GM12891 (cell line): ENCODE data around the gene SFMBT2.

Experiments used
- DNase-seq: peaks from one replicate; pipeline ENCODE4 v3.0.0; 2011; ENCODE audit warnings: low spot score; ENCODE audit not compliant: insufficient read length
- FAIRE-seq: peaks from 2 replicates; lab custom pipeline; 2011; peaks lifted over from hg19 to GRCh38; lab: Jason Lieb, UNC
- PAX5 ChIP-seq: IDR thresholded peaks from 2 replicates; pipeline ENCODE4 v1.6.1; 2011; ENCODE audit warnings: low read length, moderate library complexity, mild to moderate bottlenecking; ENCODE audit not compliant: insufficient read depth, severe bottlenecking
- POLR2A ChIP-seq: IDR thresholded peaks from 2 replicates; pipeline ENCODE4 v1.6.1; 2011; ENCODE audit warnings: low read depth, low read length, control low read depth
- POLR2AphosphoS5 ChIP-seq: IDR thresholded peaks from 2 replicates; pipeline ENCODE4 v1.6.1; 2011; ENCODE audit warnings: low read depth, low read length, control low read depth
- POU2F2 ChIP-seq: IDR thresholded peaks from 2 replicates; pipeline ENCODE4 v1.6.1; 2011; ENCODE audit warnings: low read depth, mild to moderate bottlenecking, control low read depth, low read length, moderate library complexity
- SPI1 ChIP-seq: IDR thresholded peaks from 2 replicates; pipeline ENCODE4 v1.6.1; 2011; ENCODE audit warnings: low read depth, low read length, control low read depth
- TAF1 ChIP-seq: IDR thresholded peaks from 2 replicates; pipeline ENCODE4 v1.6.1; 2011; ENCODE audit warnings: low read depth, low read length, control low read depth

The SFMBT2 gene

GRCh38 chr10:7311218-7311849 is 99.5 kb downstream of the SFMBT2 start:
- DNase-seq (no peak), FAIRE-seq (no peak)
- TF ChIP-seq PAX5, result no peak
- TF ChIP-seq POLR2A, result no peak
- no peak for TF ChIP-seq TAF1
- no peak for TF ChIP-seq SPI1
- TF ChIP-seq POU2F2, result no peak
- TF ChIP-seq POLR2AphosphoS5, result no peak

- FAIRE-seq (no peak), DNase-seq (no peak)
- TF ChIP-seq TAF1 (no peak), POLR2AphosphoS5 (no peak), POLR2A (no peak), SPI1 (no peak), POU2F2 (no peak), PAX5 (no peak)
Observed at GRCh38 chr10:7310076-7310475, 100.8 kb downstream of the SFMBT2 start.

- TF ChIP-seq PAX5, result no peak
- TF ChIP-seq POU2F2, result no peak
- FAIRE-seq (peak; percentile 28), DNase-seq (no peak)
Observed at GRCh38 chr10:7308826-7309225, 102.0 kb downstream of the SFMBT2 start.

GRCh38 chr10:7306616-7307015 is 104.2 kb downstream of the SFMBT2 start:
- DNase-seq (no peak), FAIRE-seq (no peak)
- no peak for TF ChIP-seq TAF1
- no peak for TF ChIP-seq POU2F2
- no peak for TF ChIP-seq POLR2AphosphoS5
- no peak for TF ChIP-seq POLR2A
- TF ChIP-seq SPI1, result no peak
- TF ChIP-seq PAX5, result no peak

GRCh38 chr10:7306147-7306546 is 104.7 kb downstream of the SFMBT2 start:
- TF ChIP-seq TAF1 (no peak), POU2F2 (no peak), PAX5 (no peak), SPI1 (no peak), POLR2A (no peak), POLR2AphosphoS5 (no peak)
- DNase-seq (no peak), FAIRE-seq (peak; percentile 55)

- TF ChIP-seq POLR2A (no peak), POLR2AphosphoS5 (no peak), POU2F2 (no peak), TAF1 (no peak), SPI1 (no peak)
- FAIRE-seq, result no peak
Observed at GRCh38 chr10:7305053-7305452, 105.8 kb downstream of the SFMBT2 start.

GRCh38 chr10:7304110-7304509 is 106.7 kb downstream of the SFMBT2 start:
- FAIRE-seq, result no peak
- TF ChIP-seq POU2F2 (no peak), POLR2A (no peak), PAX5 (no peak), TAF1 (no peak), POLR2AphosphoS5 (no peak), SPI1 (no peak)
- no peak for DNase-seq

More at GRCh38 chr10:7305053-7305452, 105.8 kb downstream of the SFMBT2 start:
- no peak for DNase-seq

- DNase-seq (no peak), FAIRE-seq (peak; percentile 45)
- TF ChIP-seq SPI1 (no peak), POLR2AphosphoS5 (no peak), TAF1 (no peak), POLR2A (no peak), POU2F2 (no peak), PAX5 (no peak)
Observed at GRCh38 chr10:7302930-7303557, 107.8 kb downstream of the SFMBT2 start.

- FAIRE-seq (peak; percentile 55), DNase-seq (no peak)
- no peak for TF ChIP-seq PAX5
- TF ChIP-seq TAF1, result no peak
- no peak for TF ChIP-seq SPI1
- no peak for TF ChIP-seq POU2F2
- no peak for TF ChIP-seq POLR2A
- TF ChIP-seq POLR2AphosphoS5, result no peak
Observed at GRCh38 chr10:7302392-7302906, 108.4 kb downstream of the SFMBT2 start.

- TF ChIP-seq POU2F2 (no peak), POLR2A (no peak), PAX5 (no peak), POLR2AphosphoS5 (no peak)
- FAIRE-seq (peak; percentile 55), DNase-seq (no peak)
Observed at GRCh38 chr10:7301006-7301778, 109.6 kb downstream of the SFMBT2 start.
